ENCODE measurements around the gene MAP3K10.

MAP3K10 gene

GRCh38 chr19:40251991-40252390 is 60.8 kb downstream of the MAP3K10 start:
- DNase-seq = no peak

- no peak for DNase-seq
Observed at GRCh38 chr19:40252395-40252794, 61.2 kb downstream of the MAP3K10 start.

GRCh38 chr19:40253611-40254092 is 62.4 kb downstream of the MAP3K10 start:
- DNase-seq = no peak

GRCh38 chr19:40254714-40255418 is 63.6 kb downstream of the MAP3K10 start:
- no peak for DNase-seq

GRCh38 chr19:40255619-40256166 is 64.5 kb downstream of the MAP3K10 start:
- no peak for DNase-seq

GRCh38 chr19:40256512-40256911 is 65.3 kb downstream of the MAP3K10 start:
- no peak for DNase-seq

GRCh38 chr19:40257096-40257517 is 65.9 kb downstream of the MAP3K10 start:
- no peak for DNase-seq

- no peak for DNase-seq
Observed at GRCh38 chr19:40261631-40262030, 70.4 kb downstream of the MAP3K10 start.

- no peak for DNase-seq
Observed at GRCh38 chr19:40262422-40262821, 71.2 kb downstream of the MAP3K10 start.

GRCh38 chr19:40263440-40264313 is 72.5 kb downstream of the MAP3K10 start:
- DNase-seq = no peak

- DNase-seq = no peak
Observed at GRCh38 chr19:40264314-40265054, 73.3 kb downstream of the MAP3K10 start.

Data from right forelimb (tissue), 1 donor.